Astrocyte of the spinal cord (primary cell): Measurements from ENCODE around the gene CXXC5.

Source experiments
- DNase-seq: peaks from one replicate; pipeline ENCODE4 v3.0.0; 2011; ENCODE audit warnings: low read depth, low spot score
- H3K4me3 ChIP-seq: 2 replicates; pipeline ENCODE4 v1.5.1; 2011; ENCODE audit warnings: low read depth, mild to moderate bottlenecking, low read length, moderate library complexity
- CTCF ChIP-seq: IDR thresholded peaks from 2 replicates; pipeline ENCODE4 v1.5.1; 2012; ENCODE audit warnings: low read depth, mild to moderate bottlenecking, low read length, inconsistent platforms
- in situ Hi-C: cut with HindIII; loops from 2 replicates; pipeline ENCODE4 v1.10.0; 2017; ENCODE audit warnings: low sequenced_read_pairs

The CXXC5 gene

GRCh38 chr5:139642891-139643871, 5.0 kb upstream of the CXXC5 start:
- TF ChIP-seq CTCF, result no peak
- in situ Hi-C loops, result loop anchor here (25.0 kb wide), 1 partner anchor 119 kb away; no protein-coding TSS in a partner anchor
- no peak overlapping the region for H3K4me3 ChIP-seq
- no peak for DNase-seq

GRCh38 chr5:139644001-139644456, 4.1 kb upstream of the CXXC5 start:
- in situ Hi-C loops, result loop anchor here (25.0 kb wide), 1 partner anchor 118 kb away; no protein-coding TSS in a partner anchor
- no peak overlapping the region for H3K4me3 ChIP-seq
- TF ChIP-seq CTCF, result no peak
- no peak for DNase-seq

- TF ChIP-seq CTCF, result no peak
- in situ Hi-C loops, result loop anchor here (25.0 kb wide), 1 partner anchor 117 kb away; no protein-coding TSS in a partner anchor
- H3K4me3 ChIP-seq, result no peak overlapping the region
- no peak for DNase-seq
Measured at GRCh38 chr5:139644646-139645429, 3.3 kb upstream of the CXXC5 start.

- no peak for TF ChIP-seq CTCF
- in situ Hi-C loops, result loop anchor here (25.0 kb wide), 1 partner anchor 117 kb away; no protein-coding TSS in a partner anchor
- H3K4me3 ChIP-seq, result no peak overlapping the region
- no peak for DNase-seq
Measured at GRCh38 chr5:139645430-139645871, 2.7 kb upstream of the CXXC5 start.

GRCh38 chr5:139646111-139646510, 2.0 kb upstream of the CXXC5 start:
- no peak overlapping the region for H3K4me3 ChIP-seq
- in situ Hi-C loops, result loop anchor here (25.0 kb wide), 1 partner anchor 116 kb away; no protein-coding TSS in a partner anchor
- TF ChIP-seq CTCF, result no peak
- no peak for DNase-seq

GRCh38 chr5:139646912-139647505, 1.1 kb upstream of the CXXC5 start:
- no peak for TF ChIP-seq CTCF
- in situ Hi-C loops, result loop anchor here (25.0 kb wide), 1 partner anchor 115 kb away; no protein-coding TSS in a partner anchor
- DNase-seq, result no peak
- no peak overlapping the region for H3K4me3 ChIP-seq
